ACHN (cell line): ENCODE data around the gene FYN.

Source experiments
- DNase-seq: peaks from one replicate; pipeline ENCODE4 v3.0.0-alpha.2; 2015
- in situ Hi-C: cut with HindIII; loops from 2 replicates; pipeline ENCODE4 v1.10.0; 2017; ENCODE audit warnings: low sequenced_read_pairs, low pct_ligation_motif_present, low pct_unique_long_range_greater_than_20kb

FYN gene

GRCh38 chr6:111730864-111731263, 142.4 kb downstream of the FYN start:
- in situ Hi-C loops = no loop called here
- no peak for DNase-seq

- in situ Hi-C loops = no loop called here
- no peak for DNase-seq
Observed at GRCh38 chr6:111727802-111728201, 145.4 kb downstream of the FYN start.

GRCh38 chr6:111727041-111727440, 146.2 kb downstream of the FYN start:
- in situ Hi-C loops = no loop called here
- no peak for DNase-seq

GRCh38 chr6:111725446-111726112, 147.7 kb downstream of the FYN start:
- in situ Hi-C loops = no loop called here
- no peak for DNase-seq

GRCh38 chr6:111724505-111724904, 148.7 kb downstream of the FYN start:
- in situ Hi-C loops = no loop called here
- DNase-seq = no peak

- DNase-seq = no peak
- in situ Hi-C loops = no loop called here
Observed at GRCh38 chr6:111724039-111724438, 149.2 kb downstream of the FYN start.

GRCh38 chr6:111723412-111723970, 149.8 kb downstream of the FYN start:
- in situ Hi-C loops = no loop called here
- DNase-seq = no peak

GRCh38 chr6:111722179-111722731, 151.0 kb downstream of the FYN start:
- no peak for DNase-seq
- in situ Hi-C loops = no loop called here

- DNase-seq = peak; percentile 19
- in situ Hi-C loops = no loop called here
Observed at GRCh38 chr6:111721753-111722154, 151.5 kb downstream of the FYN start.

- no peak for DNase-seq
- in situ Hi-C loops = no loop called here
Observed at GRCh38 chr6:111720931-111721496, 152.2 kb downstream of the FYN start.

- DNase-seq = no peak
- in situ Hi-C loops = no loop called here
Observed at GRCh38 chr6:111718990-111719389, 154.3 kb downstream of the FYN start.

GRCh38 chr6:111718326-111718725, 154.9 kb downstream of the FYN start:
- in situ Hi-C loops = no loop called here
- no peak for DNase-seq

GRCh38 chr6:111717621-111718020, 155.6 kb downstream of the FYN start:
- no peak for DNase-seq
- in situ Hi-C loops = no loop called here

GRCh38 chr6:111716325-111716724, 156.9 kb downstream of the FYN start:
- no peak for DNase-seq
- in situ Hi-C loops = no loop called here

GRCh38 chr6:111715321-111715720, 157.9 kb downstream of the FYN start:
- in situ Hi-C loops = no loop called here
- no peak for DNase-seq

- in situ Hi-C loops = no loop called here
- DNase-seq = no peak
Observed at GRCh38 chr6:111714416-111715270, 158.6 kb downstream of the FYN start.

GRCh38 chr6:111713811-111714210, 159.4 kb downstream of the FYN start:
- no peak for DNase-seq
- in situ Hi-C loops = no loop called here

GRCh38 chr6:111713236-111713635, 160.0 kb downstream of the FYN start:
- in situ Hi-C loops = no loop called here
- no peak for DNase-seq
